Measurements from ENCODE around the gene PUS1. TPM values are rescaled to one million over a fixed set of nuclear protein-coding genes. Genes with fewer than 3 reads are reported as not detected.

PUS1 gene
- total and polyA plus RNA-seq, 2 donors (not counting 1 experiment from before 2014, with no cell fraction given), result 50.1 to 99.5 TPM

- H3K9ac ChIP-seq (ENCODE audit: low read length), result no peak overlapping the region
- peaks cover 0 to 15% of the 10 kb centered on the region in 2 experiments for H3K36me3 ChIP-seq (replicated peaks in 1 of 2; ENCODE audit: control extremely low read depth in 1 of 2, control insufficient read depth in 1 of 2, extremely low read depth in 1 of 2, insufficient read depth in 2 of 2, low read length in 1 of 2)
- DNase-seq, result no peak
- no peaks in the 10 kb centered on the region for H4K20me1 ChIP-seq (ENCODE audit: control insufficient read depth, insufficient read depth, low read length, poor library complexity, severe bottlenecking)
- POLR2A ChIA-PET, result no interaction called here
- H3K27ac ChIP-seq (ENCODE audit: low read length in 2 of 2), result no peak overlapping the region
- peaks cover 22 to 28% of the 10 kb centered on the region in 2 donors for H3K4me1 ChIP-seq (ENCODE audit: control insufficient read depth in 2 of 2, insufficient read depth in 2 of 2, low read length in 2 of 2)
- H3K27ac Mint-ChIP-seq, result no peak overlapping the region
- H3K9me3 ChIP-seq (ENCODE audit: control extremely low read depth in 1 of 3, control insufficient read depth in 2 of 3, insufficient read depth in 1 of 3, low read length in 2 of 3), result peaks cover 0 to 3% (median 0%) of the 10 kb centered on the region in 3 donors
- no peaks in the 10 kb centered on the region for H3K9me3 Mint-ChIP-seq (ENCODE audit: insufficient read depth)
- no peaks in the 10 kb centered on the region for H3K27me3 Mint-ChIP-seq
- intact Hi-C loops (cut with micrococcal nuclease), result loop anchor here (10.0 kb wide), 4 partner anchors 95 to 1045 kb away; partner anchors contain the start of genes MMP17 and RAN
- WGBS (ENCODE audit: insufficient coverage), result 97% methylated on average over 14 of the region's 14 CpGs
- no peak overlapping the region for H3K4me3 Mint-ChIP-seq
- no peak for TF ChIP-seq EZH2 (IDR thresholded peaks at IDR 0.05; ENCODE audit: borderline replicate concordance, insufficient read depth, low read depth, low read length, poor library complexity, severe bottlenecking)
- TF ChIP-seq, protein P1, sequence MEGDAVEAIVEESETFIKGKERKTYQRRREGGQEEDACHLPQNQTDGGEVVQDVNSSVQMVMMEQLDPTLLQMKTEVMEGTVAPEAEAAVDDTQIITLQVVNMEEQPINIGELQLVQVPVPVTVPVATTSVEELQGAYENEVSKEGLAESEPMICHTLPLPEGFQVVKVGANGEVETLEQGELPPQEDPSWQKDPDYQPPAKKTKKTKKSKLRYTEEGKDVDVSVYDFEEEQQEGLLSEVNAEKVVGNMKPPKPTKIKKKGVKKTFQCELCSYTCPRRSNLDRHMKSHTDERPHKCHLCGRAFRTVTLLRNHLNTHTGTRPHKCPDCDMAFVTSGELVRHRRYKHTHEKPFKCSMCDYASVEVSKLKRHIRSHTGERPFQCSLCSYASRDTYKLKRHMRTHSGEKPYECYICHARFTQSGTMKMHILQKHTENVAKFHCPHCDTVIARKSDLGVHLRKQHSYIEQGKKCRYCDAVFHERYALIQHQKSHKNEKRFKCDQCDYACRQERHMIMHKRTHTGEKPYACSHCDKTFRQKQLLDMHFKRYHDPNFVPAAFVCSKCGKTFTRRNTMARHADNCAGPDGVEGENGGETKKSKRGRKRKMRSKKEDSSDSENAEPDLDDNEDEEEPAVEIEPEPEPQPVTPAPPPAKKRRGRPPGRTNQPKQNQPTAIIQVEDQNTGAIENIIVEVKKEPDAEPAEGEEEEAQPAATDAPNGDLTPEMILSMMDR (IDR thresholded peaks at IDR 0.05), result no peak
- CTCF ChIA-PET, result no interaction called here
- H3K79me2 ChIP-seq (ENCODE audit: control insufficient read depth, insufficient read depth, low read length), result no peaks in the 10 kb centered on the region
- no peaks in the 10 kb centered on the region for H3K27me3 ChIP-seq (replicated peaks in 1 of 4; ENCODE audit: control extremely low read depth in 1 of 4, control insufficient read depth in 3 of 4, insufficient read depth in 4 of 4, low read length in 3 of 4)
- H3K4me3 ChIP-seq (ENCODE audit: control extremely low read depth in 1 of 5, extremely low read depth in 1 of 5, insufficient read depth in 1 of 5, low read depth in 2 of 5, low read length in 4 of 5), result no peak overlapping the region
- ATAC-seq (ENCODE audit: low read depth), result no peak
- no peak overlapping the region for H2AFZ ChIP-seq (ENCODE audit: insufficient read depth, low read depth, low read length, poor library complexity, severe bottlenecking)
- H3K4me2 ChIP-seq (replicated peaks; ENCODE audit: low read depth, low read length, poor library complexity, severe bottlenecking), result no peak overlapping the region
- H3K4me1 Mint-ChIP-seq, result peaks cover 32% of the 10 kb centered on the region
These were observed 8.9 kb upstream of the PUS1 start for GRCh38 chr12:131920157-131920508.

DNA sequence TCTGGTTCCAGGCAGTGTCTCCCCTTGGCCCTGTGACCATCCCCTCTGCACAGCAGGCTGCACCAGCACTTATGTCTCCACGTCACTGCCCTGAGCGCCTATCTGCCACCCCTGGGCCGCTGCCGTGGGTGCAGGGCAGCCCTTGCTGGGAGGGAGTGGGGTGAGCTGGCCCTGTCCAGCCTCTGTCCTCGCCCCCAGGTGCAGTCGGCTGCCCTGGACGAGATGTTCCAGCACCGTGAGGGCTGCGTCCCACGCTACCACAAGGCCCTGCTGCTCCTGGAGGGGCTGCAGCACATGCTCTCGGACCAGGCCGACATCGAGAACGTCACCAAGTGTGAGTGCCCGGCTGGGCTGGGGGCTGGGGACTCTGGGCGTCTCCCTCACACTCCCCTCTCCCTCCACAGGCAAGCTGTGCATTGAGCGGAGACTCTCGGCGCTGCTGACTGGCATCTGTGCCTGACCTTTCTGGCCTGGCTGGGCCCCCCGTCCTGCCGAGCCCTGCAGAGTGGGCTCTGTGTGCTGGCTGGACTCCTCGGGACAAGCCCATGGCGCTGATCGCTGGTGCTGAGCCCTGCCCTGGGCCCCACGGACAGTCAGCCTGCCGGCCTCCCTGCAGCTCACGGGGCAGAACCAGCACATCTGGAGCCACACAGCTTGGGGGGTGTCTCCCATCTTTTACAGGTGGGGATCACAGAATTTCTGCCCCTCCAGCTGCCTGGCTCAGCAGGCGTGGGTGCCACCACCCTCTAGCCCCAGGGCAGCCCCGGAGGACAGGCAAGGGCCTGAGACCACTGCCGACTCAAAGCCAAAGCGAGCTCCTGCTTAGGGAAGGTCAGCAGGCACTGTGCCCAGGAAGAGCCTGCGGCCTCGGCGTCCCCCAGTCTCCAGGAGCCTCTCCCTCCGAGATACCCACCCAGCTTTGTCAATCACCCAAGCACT, 7.9 kb upstream of the PUS1 start:
- ChIA-PET CTCF (no interaction called here), POLR2A (no interaction called here)
- Histone ChIP-seq H3K27me3 (replicated peaks in 1 of 4; ENCODE audit: control extremely low read depth in 1 of 4, control insufficient read depth in 3 of 4, insufficient read depth in 4 of 4, low read length in 3 of 4) (no peaks in the 10 kb centered on the region), H3K36me3 (replicated peaks in 1 of 2; ENCODE audit: control extremely low read depth in 1 of 2, control insufficient read depth in 1 of 2, extremely low read depth in 1 of 2, insufficient read depth in 2 of 2, low read length in 1 of 2) (peaks cover 0 to 5% of the 10 kb centered on the region in 2 experiments), H3K27ac (ENCODE audit: low read length in 2 of 2) (no peak overlapping the region), H3K4me1 (ENCODE audit: control insufficient read depth in 2 of 2, insufficient read depth in 2 of 2, low read length in 2 of 2) (peaks cover 23 to 32% of the 10 kb centered on the region in 2 donors), H3K79me2 (ENCODE audit: control insufficient read depth, insufficient read depth, low read length) (no peaks in the 10 kb centered on the region), H4K20me1 (ENCODE audit: control insufficient read depth, insufficient read depth, low read length, poor library complexity, severe bottlenecking) (no peaks in the 10 kb centered on the region), H3K9me3 (ENCODE audit: control extremely low read depth in 1 of 3, control insufficient read depth in 2 of 3, insufficient read depth in 1 of 3, low read length in 2 of 3) (peaks cover 0 to 3% (median 0%) of the 10 kb centered on the region in 3 donors), H3K4me2 (replicated peaks; ENCODE audit: low read depth, low read length, poor library complexity, severe bottlenecking) (no peak overlapping the region), H3K4me3 (ENCODE audit: control extremely low read depth in 1 of 5, extremely low read depth in 1 of 5, insufficient read depth in 1 of 5, low read depth in 2 of 5, low read length in 4 of 5) (no peak overlapping the region), H3K9ac (ENCODE audit: low read length) (no peak overlapping the region), H2AFZ (ENCODE audit: insufficient read depth, low read depth, low read length, poor library complexity, severe bottlenecking) (no peak overlapping the region)
- intact Hi-C loops (cut with micrococcal nuclease), result loop anchor here (10.0 kb wide), 4 partner anchors 96 to 1046 kb away; partner anchors contain the start of genes MMP17 and RAN
- Mint-ChIP-seq H3K4me1 (peaks cover 32% of the 10 kb centered on the region), H3K27me3 (no peaks in the 10 kb centered on the region), H3K27ac (no peak overlapping the region), H3K9me3 (ENCODE audit: insufficient read depth) (no peaks in the 10 kb centered on the region), H3K4me3 (no peak overlapping the region)
- DNase-seq, result no peak
- no peak for ATAC-seq (ENCODE audit: low read depth)
- TF ChIP-seq, protein P1 (IDR thresholded peaks at IDR 0.05), result no peak
- 98% methylated on average over 34 of the region's 35 CpGs for WGBS (ENCODE audit: insufficient coverage)
